ENCODE results near the gene FAXC. TPM values are rescaled to one million over a fixed set of nuclear protein-coding genes. Genes with fewer than 3 reads are reported as not detected.
"Not testable (repeated sequence)": the region's sequence is repeated elsewhere in the genome, so short reads cannot be mapped to it uniquely, and the experiment has no call there.

The FAXC gene
- total RNA-seq, 2 experiments from 2014 or later: not detected

DNA sequence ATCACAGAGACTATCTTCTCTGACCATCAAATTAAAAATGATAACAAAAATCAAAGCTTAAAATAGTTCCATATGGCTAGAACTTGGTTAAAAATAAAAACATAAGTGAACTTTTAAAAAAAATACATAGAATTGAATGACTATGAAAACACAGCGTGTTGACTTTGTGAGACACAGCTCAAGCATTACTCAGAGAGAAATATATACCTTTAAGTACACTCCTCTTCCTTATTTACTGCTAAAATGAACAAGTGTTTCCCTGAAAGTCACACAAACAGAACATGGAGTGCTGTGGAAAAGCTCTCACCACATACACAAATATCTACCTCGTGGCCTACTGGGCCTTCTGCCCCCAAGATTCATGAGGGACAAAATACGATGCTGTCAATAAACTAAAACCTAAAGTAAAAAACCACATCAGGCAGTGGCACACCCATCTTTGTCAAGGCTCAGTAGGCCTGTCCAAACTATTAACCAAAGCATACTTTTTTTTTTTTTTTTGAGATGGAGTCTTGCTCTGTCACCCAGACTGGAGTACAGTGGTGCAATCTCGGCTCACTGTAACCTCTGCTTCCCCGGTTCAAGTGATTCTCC is 7.5 kb downstream of the FAXC start:
- Mint-ChIP-seq H3K36me3 (ENCODE audit: low read depth) (no peaks in the 10 kb centered on the region), H3K27ac (no peak overlapping the region), H3K9me3 (no peaks in the 10 kb centered on the region), H3K4me1 (ENCODE audit: low read depth) (no peaks in the 10 kb centered on the region), H3K27me3 (peaks cover 61% of the 10 kb centered on the region), H3K4me3 (no peak overlapping the region)
- ATAC-seq (ENCODE audit: poor library complexity) (no peak), DNase-seq (no peak)
- Histone ChIP-seq H3K27me3 (ENCODE audit: control insufficient read depth in 1 of 2, insufficient read depth in 2 of 2, low read length in 2 of 2) (peaks cover 7 to 29% of the 10 kb centered on the region in 2 experiments), H3K27ac (ENCODE audit: low read depth in 1 of 2, low read length in 2 of 2) (no peak overlapping the region), H3K4me3 (ENCODE audit: low read length) (no peak overlapping the region), H3K36me3 (ENCODE audit: insufficient read depth, low read length) (no peaks in the 10 kb centered on the region), H3K4me1 (ENCODE audit: insufficient read depth, low read length) (no peaks in the 10 kb centered on the region), H3K9me3 (ENCODE audit: control insufficient read depth in 1 of 2, insufficient read depth in 1 of 2, low read length in 2 of 2) (no peaks in the 10 kb centered on the region)
- intact Hi-C loops (cut with DNase I, micrococcal nuclease): no loop called here
- ChIA-PET POLR2A (no interaction called here), CTCF (no interaction called here)
- TF ChIP-seq, protein P1, sequence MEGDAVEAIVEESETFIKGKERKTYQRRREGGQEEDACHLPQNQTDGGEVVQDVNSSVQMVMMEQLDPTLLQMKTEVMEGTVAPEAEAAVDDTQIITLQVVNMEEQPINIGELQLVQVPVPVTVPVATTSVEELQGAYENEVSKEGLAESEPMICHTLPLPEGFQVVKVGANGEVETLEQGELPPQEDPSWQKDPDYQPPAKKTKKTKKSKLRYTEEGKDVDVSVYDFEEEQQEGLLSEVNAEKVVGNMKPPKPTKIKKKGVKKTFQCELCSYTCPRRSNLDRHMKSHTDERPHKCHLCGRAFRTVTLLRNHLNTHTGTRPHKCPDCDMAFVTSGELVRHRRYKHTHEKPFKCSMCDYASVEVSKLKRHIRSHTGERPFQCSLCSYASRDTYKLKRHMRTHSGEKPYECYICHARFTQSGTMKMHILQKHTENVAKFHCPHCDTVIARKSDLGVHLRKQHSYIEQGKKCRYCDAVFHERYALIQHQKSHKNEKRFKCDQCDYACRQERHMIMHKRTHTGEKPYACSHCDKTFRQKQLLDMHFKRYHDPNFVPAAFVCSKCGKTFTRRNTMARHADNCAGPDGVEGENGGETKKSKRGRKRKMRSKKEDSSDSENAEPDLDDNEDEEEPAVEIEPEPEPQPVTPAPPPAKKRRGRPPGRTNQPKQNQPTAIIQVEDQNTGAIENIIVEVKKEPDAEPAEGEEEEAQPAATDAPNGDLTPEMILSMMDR (IDR thresholded peaks at IDR 0.05): no peak

DNA sequence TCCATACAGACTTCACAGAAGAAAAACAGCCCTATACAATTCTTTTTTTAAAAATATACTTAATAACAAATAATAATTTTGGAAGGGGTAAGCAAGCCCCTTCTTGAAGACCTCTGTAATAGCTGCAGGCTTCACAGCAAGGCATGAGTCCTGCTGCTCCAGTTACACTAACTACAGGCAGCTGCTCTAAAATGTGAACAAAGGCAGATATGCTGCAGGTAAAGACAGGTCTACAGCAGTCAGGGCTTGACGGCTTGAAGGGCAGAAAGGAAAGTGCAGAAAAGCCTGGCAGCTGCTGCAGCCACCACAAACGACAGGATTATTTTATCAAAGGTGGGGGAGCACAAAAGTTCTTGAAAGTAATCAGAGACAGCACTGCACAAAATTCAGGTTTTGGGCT is 11.3 kb downstream of the FAXC start:
- intact Hi-C loops (cut with DNase I, micrococcal nuclease): loop anchor here in 1 of 2 experiments (10.0 kb wide), 1 partner anchor 407 kb away; no protein-coding TSS in a partner anchor
- CTCF ChIA-PET: interaction anchor here (1.2 kb wide), 1 partner anchor 8 kb away, joined by 4 read pairs; no protein-coding TSS in a partner anchor
- H3K4me1 ChIP-seq (ENCODE audit: insufficient read depth, low read length): no peaks in the 10 kb centered on the region

GRCh38 chr6:99335298-99335697 is 14.2 kb downstream of the FAXC start:
- H3K4me3 ChIP-seq (ENCODE audit: low read length); H3K4me1 ChIP-seq (ENCODE audit: insufficient read depth, low read length); H3K4me3 Mint-ChIP-seq; POLR2A ChIA-PET; CTCF ChIA-PET; DNase-seq; H3K27ac ChIP-seq (ENCODE audit: low read depth in 1 of 2, low read length in 2 of 2); H3K36me3 Mint-ChIP-seq (ENCODE audit: low read depth); ATAC-seq (ENCODE audit: poor library complexity); H3K9me3 ChIP-seq (ENCODE audit: control insufficient read depth in 1 of 2, insufficient read depth in 1 of 2, low read length in 2 of 2); H3K4me1 Mint-ChIP-seq (ENCODE audit: low read depth); H3K9me3 Mint-ChIP-seq; H3K27ac Mint-ChIP-seq; H3K36me3 ChIP-seq (ENCODE audit: insufficient read depth, low read length): not testable (repeated sequence)
- peaks cover 32% of the 10 kb centered on the region for H3K27me3 Mint-ChIP-seq
- intact Hi-C loops (cut with DNase I, micrococcal nuclease): loop anchor here in 1 of 2 experiments (10.0 kb wide), 1 partner anchor 410 kb away; no protein-coding TSS in a partner anchor
- peaks cover 2 to 32% of the 10 kb centered on the region in 2 experiments for H3K27me3 ChIP-seq (ENCODE audit: control insufficient read depth in 1 of 2, insufficient read depth in 2 of 2, low read length in 2 of 2)

More for the DNA sequence above, 11.3 kb downstream of the FAXC start:
- no peak overlapping the region for H3K27ac Mint-ChIP-seq
- no peaks in the 10 kb centered on the region for H3K9me3 Mint-ChIP-seq
- no peak overlapping the region for H3K4me3 Mint-ChIP-seq
- POLR2A ChIA-PET: no interaction called here
- Histone ChIP-seq H3K27me3 (ENCODE audit: control insufficient read depth in 1 of 2, insufficient read depth in 2 of 2, low read length in 2 of 2) (peaks cover 2 to 38% of the 10 kb centered on the region in 2 experiments), H3K36me3 (ENCODE audit: insufficient read depth, low read length) (no peaks in the 10 kb centered on the region), H3K27ac (ENCODE audit: low read depth in 1 of 2, low read length in 2 of 2) (no peak overlapping the region), H3K4me3 (ENCODE audit: low read length) (no peak overlapping the region), H3K9me3 (ENCODE audit: control insufficient read depth in 1 of 2, insufficient read depth in 1 of 2, low read length in 2 of 2) (no peaks in the 10 kb centered on the region)
- peaks cover 38% of the 10 kb centered on the region for H3K27me3 Mint-ChIP-seq
- H3K4me1 Mint-ChIP-seq (ENCODE audit: low read depth): no peaks in the 10 kb centered on the region
- TF ChIP-seq, protein P1 (IDR thresholded peaks at IDR 0.05): no peak
- DNase-seq (no peak), ATAC-seq (ENCODE audit: poor library complexity) (no peak)
- H3K36me3 Mint-ChIP-seq (ENCODE audit: low read depth): no peaks in the 10 kb centered on the region
